A673 (cell line): ENCODE measurements around the gene NINJ1. TPM values are rescaled to one million over a fixed set of nuclear protein-coding genes. Genes with fewer than 3 reads are reported as not detected.

Experiments
- BruUV-seq: library from RNA; stranded (reverse); fragments of 400-500 nt; replicated peaks from 2 replicates; lab custom pipeline; 2021; lab: Mats Ljungman, UMichigan
- CTCF ChIA-PET: fragments of 300-600 bp; sonication (Branson Sonifier 250); formaldehyde crosslinking; loops from one replicate; lab custom pipeline; 2022; ENCODE audit warnings: antibody characterized with exemption; lab: Charles Lee
- POLR2A ChIA-PET: fragments of 300-600 bp; sonication (Branson Sonifier 250); formaldehyde crosslinking; loops from one replicate; lab custom pipeline; 2022; ENCODE audit warnings: antibody characterized with exemption; ENCODE audit not compliant: low non-redundant PET; lab: Charles Lee
- DNase-seq: peaks from one replicate; pipeline ENCODE4 v3.0.0-alpha.2; 2015; ENCODE audit warnings: low spot score
- H3K27ac ChIP-seq: fragments of 200-600 bp; sonication (generic); 2 replicates; pipeline ENCODE4 v1.5.1; 2016; ENCODE audit warnings: mixed run types, low read depth, mild to moderate bottlenecking, mixed read lengths, antibody characterized with exemption, low read length; ENCODE audit not compliant: poor library complexity, severe bottlenecking
- H3K27me3 ChIP-seq: fragments of 200-600 bp; sonication (generic); replicated peaks from 2 replicates; pipeline ENCODE4 v1.6.1; 2017; ENCODE audit warnings: mixed run types, low read depth, mild to moderate bottlenecking, mixed read lengths, antibody characterized with exemption, low read length; ENCODE audit not compliant: insufficient read depth, poor library complexity
- H3K36me3 ChIP-seq: fragments of 200-600 bp; sonication (generic); 2 replicates; pipeline ENCODE4 v1.6.1; 2016; ENCODE audit warnings: mixed run types, mild to moderate bottlenecking, mixed read lengths, antibody characterized with exemption, low read length; ENCODE audit not compliant: insufficient read depth, poor library complexity, severe bottlenecking
- H3K4me1 ChIP-seq: fragments of 200-600 bp; sonication (generic); 2 replicates; pipeline ENCODE4 v1.6.1; 2017; ENCODE audit warnings: mixed run types, mild to moderate bottlenecking, mixed read lengths, antibody characterized with exemption, low read length; ENCODE audit not compliant: insufficient read depth, poor library complexity, severe bottlenecking
- H3K4me3 ChIP-seq: fragments of 200-600 bp; sonication (generic); 2 replicates; pipeline ENCODE4 v1.5.1; 2016; ENCODE audit warnings: low read depth, mixed run types, mild to moderate bottlenecking, mixed read lengths, low read length; ENCODE audit not compliant: poor library complexity, severe bottlenecking
- H3K9me3 ChIP-seq: fragments of 200-600 bp; sonication (generic); 2 replicates; pipeline ENCODE4 v1.6.1; 2016; ENCODE audit warnings: mixed run types, low read depth, mild to moderate bottlenecking, mixed read lengths, antibody characterized with exemption, low read length; ENCODE audit not compliant: poor library complexity, severe bottlenecking
- EZH2 ChIP-seq: fragments of 200-600 bp; sonication (generic); IDR thresholded peaks from 2 replicates; pipeline ENCODE4 v1.6.1; 2017; ENCODE audit warnings: borderline replicate concordance, low read depth, mild to moderate bottlenecking, mixed read lengths, antibody characterized with exemption, low read length; ENCODE audit not compliant: poor library complexity, severe bottlenecking
- intact Hi-C: fragments of 100-400 bp; cut with micrococcal nuclease; formaldehyde crosslinking; loops from one replicate; pipeline ENCODE4 v1.10.0; 2022; ENCODE audit not compliant: unreplicated experiment
- total RNA-seq: library from RNA; stranded (reverse); gene quantifications from 2 replicates; pipeline ENCODE4 v1.2.3, GENCODE V29; 2021
- TF ChIP-seq, protein P1 (sequence below): fragments of 300-800, 200-600 bp; sonication (generic); conservative IDR thresholded peaks from 2 replicates; pipeline ENCODE4 v1.5.1; 2017; ENCODE audit warnings: low read depth, mild to moderate bottlenecking, antibody characterized with exemption, low read length, moderate library complexity, mixed read lengths

The NINJ1 gene
- total RNA-seq, 1 experiment from 2014 or later, result 9.2 TPM

DNA sequence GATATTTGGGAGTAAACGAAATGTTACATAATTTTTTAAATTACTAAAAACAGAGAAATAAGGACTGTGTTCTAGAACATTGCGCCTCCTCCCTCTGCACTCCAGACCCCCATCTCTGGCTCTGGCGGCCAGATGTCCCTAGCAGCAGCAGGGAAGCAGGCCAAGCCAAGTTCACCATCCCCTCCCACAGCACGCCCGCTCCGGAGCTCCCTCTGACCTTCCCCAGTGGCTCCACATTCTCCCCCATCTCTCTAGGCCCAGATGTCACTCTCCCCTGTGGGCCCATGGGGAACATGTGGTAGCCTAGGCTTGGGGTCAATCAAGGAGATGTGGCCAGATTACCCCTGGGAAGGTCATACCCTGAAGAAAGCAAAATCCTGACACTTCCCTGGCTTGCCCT is 43.6 kb upstream of the NINJ1 start:
- no peaks in the 10 kb centered on the region for H3K36me3 ChIP-seq
- DNase-seq, result no peak
- ChIA-PET CTCF (no interaction called here), POLR2A (no interaction called here)
- TF ChIP-seq EZH2, result no peak
- H3K27ac ChIP-seq, result no peak overlapping the region
- H3K9me3 ChIP-seq, result no peaks in the 10 kb centered on the region
- peaks cover 11% of the 10 kb centered on the region for H3K27me3 ChIP-seq
- BruUV-seq, result no TSS peak
- no peak overlapping the region for H3K4me3 ChIP-seq
- no peaks in the 10 kb centered on the region for H3K4me1 ChIP-seq
- intact Hi-C loops, result no loop called here

DNA sequence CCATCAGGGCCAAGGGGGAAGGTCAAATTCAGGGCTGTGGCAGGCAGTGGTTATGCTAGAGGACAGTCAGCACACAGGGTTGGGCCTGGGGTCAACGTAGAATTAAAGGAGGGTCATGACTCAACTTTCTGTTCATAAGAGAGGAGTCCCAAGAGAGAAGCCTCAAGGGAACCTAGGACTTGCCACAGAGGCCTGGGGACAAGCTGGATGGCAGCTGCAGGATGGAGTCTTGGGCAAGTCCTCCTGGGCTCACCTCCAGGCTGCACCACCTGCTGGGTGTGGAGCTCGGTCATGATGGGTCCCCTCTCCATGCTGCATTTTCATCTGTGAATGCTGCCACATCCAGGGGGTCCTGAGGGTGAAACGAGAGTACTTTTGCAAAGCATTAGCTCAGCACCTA is 40.9 kb upstream of the NINJ1 start:
- Histone ChIP-seq H3K27ac (no peak overlapping the region), H3K9me3 (no peaks in the 10 kb centered on the region), H3K4me3 (no peak overlapping the region), H3K36me3 (no peaks in the 10 kb centered on the region), H3K4me1 (no peaks in the 10 kb centered on the region), H3K27me3 (no peaks in the 10 kb centered on the region)
- BruUV-seq, result no TSS peak
- ChIA-PET CTCF (no interaction called here), POLR2A (no interaction called here)
- TF ChIP-seq, protein P1, sequence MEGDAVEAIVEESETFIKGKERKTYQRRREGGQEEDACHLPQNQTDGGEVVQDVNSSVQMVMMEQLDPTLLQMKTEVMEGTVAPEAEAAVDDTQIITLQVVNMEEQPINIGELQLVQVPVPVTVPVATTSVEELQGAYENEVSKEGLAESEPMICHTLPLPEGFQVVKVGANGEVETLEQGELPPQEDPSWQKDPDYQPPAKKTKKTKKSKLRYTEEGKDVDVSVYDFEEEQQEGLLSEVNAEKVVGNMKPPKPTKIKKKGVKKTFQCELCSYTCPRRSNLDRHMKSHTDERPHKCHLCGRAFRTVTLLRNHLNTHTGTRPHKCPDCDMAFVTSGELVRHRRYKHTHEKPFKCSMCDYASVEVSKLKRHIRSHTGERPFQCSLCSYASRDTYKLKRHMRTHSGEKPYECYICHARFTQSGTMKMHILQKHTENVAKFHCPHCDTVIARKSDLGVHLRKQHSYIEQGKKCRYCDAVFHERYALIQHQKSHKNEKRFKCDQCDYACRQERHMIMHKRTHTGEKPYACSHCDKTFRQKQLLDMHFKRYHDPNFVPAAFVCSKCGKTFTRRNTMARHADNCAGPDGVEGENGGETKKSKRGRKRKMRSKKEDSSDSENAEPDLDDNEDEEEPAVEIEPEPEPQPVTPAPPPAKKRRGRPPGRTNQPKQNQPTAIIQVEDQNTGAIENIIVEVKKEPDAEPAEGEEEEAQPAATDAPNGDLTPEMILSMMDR, result no peak
- TF ChIP-seq EZH2, result no peak
- intact Hi-C loops, result no loop called here
- DNase-seq, result no peak

DNA sequence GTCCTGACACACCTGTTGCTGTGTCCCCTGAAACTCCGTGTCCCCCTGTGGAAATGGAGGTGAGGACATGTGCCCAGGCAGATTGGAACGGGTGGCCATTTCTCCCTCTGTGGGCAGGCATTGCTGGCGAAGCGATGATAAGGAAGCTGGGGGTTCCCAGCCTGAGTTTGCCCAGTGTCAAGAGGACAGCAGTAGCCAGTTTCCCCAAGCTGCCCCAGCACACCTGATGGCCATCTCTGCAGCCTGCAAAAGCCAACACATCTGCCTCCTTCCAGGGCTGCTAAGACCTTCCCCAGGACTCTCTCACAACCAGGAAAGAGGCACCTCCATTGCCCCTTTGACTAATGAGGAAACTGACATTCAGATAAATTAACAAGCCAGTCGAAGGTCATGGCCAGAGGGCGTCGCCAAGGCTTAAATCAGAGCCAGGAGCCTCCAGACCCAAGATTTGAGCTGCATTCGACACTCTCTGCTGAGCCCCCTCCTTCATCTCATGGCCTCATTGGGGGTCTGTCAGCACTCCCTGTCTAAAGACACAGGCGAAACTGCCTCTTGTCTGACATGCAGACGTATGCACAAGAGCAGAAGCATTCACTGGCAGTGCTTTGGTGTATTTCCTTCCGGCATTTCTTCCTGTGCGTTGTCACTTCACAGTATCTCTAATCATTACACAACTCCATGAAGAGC is 39.5 kb upstream of the NINJ1 start:
- TF ChIP-seq, protein P1, result no peak
- no peak for TF ChIP-seq EZH2
- H3K9me3 ChIP-seq, result no peaks in the 10 kb centered on the region
- ChIA-PET CTCF (no interaction called here), POLR2A (no interaction called here)
- H3K36me3 ChIP-seq, result no peaks in the 10 kb centered on the region
- no peaks in the 10 kb centered on the region for H3K27me3 ChIP-seq
- no TSS peak for BruUV-seq
- intact Hi-C loops, result no loop called here
- no peak for DNase-seq
- no peaks in the 10 kb centered on the region for H3K4me1 ChIP-seq
- H3K27ac ChIP-seq, result no peak overlapping the region
- H3K4me3 ChIP-seq, result no peak overlapping the region
